ENCODE results near the gene LHFPL4.

DNA sequence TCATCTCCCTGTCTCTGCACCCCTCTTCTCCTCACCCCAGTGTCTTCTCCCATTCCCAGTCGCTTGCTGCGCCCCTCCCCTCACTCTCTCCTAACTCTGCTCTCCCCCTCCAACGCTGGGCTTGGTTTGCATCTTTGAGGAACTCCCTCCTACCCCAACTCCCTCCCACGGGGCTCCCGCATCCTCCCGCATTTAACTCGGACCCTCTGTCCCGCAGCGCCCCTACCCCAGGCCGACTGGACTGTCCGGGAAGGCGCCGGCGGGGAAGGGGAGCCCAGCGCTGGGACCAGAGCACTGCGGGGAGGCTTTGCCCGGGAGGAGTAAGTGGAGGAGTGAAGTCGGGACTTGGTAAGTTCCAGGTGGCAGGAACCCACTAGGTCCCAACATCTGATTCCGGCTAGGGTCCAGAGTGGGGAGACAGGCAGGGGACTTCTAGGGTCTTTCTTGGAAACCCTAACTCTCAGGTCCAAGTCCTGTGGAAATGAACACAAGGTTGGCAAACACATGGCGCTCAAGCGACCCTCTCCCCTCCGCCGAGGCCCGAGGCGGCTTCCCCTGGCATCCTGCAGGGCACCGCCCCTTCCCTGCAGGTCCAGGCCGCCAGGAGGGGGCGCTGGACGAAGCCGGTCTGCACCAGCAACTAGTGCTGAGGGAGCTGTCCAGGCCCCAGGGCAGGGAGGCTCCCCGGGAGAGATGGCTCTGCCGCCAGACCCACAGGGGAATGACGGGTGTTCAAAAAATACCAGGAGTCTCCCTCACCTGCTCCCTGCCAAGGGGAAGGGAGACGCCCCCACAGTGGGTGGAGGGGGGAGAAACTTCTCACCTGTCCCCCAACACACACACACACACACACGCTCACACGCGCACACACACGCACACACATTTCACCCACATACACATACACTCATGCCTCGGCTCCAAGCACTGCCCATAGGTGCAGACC lies 53.2 kb downstream of the LHFPL4 start:
- TF ChIP-seq TAF1 (IDR thresholded peaks at IDR 0.05; ENCODE audit: borderline replicate concordance, insufficient read depth, low read length) = no peak
- TF ChIP-seq, protein P1, sequence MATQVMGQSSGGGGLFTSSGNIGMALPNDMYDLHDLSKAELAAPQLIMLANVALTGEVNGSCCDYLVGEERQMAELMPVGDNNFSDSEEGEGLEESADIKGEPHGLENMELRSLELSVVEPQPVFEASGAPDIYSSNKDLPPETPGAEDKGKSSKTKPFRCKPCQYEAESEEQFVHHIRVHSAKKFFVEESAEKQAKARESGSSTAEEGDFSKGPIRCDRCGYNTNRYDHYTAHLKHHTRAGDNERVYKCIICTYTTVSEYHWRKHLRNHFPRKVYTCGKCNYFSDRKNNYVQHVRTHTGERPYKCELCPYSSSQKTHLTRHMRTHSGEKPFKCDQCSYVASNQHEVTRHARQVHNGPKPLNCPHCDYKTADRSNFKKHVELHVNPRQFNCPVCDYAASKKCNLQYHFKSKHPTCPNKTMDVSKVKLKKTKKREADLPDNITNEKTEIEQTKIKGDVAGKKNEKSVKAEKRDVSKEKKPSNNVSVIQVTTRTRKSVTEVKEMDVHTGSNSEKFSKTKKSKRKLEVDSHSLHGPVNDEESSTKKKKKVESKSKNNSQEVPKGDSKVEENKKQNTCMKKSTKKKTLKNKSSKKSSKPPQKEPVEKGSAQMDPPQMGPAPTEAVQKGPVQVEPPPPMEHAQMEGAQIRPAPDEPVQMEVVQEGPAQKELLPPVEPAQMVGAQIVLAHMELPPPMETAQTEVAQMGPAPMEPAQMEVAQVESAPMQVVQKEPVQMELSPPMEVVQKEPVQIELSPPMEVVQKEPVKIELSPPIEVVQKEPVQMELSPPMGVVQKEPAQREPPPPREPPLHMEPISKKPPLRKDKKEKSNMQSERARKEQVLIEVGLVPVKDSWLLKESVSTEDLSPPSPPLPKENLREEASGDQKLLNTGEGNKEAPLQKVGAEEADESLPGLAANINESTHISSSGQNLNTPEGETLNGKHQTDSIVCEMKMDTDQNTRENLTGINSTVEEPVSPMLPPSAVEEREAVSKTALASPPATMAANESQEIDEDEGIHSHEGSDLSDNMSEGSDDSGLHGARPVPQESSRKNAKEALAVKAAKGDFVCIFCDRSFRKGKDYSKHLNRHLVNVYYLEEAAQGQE (IDR thresholded peaks at IDR 0.05; ENCODE audit: insufficient read depth in 1 of 2, low read depth in 2 of 2, low read length in 2 of 2) = peak; percentile 75 to 87
